Hepatocyte (in vitro differentiated cells): ENCODE measurements around the gene OLA1.

Experiments
- CTCF ChIP-seq: fragments of 200-600 bp; sonication (generic); IDR thresholded peaks from 2 replicates; pipeline ENCODE4 v1.5.1; 2016; ENCODE audit warnings: antibody characterized with exemption, mild to moderate bottlenecking; ENCODE audit not compliant: poor library complexity
- EZH2 ChIP-seq: fragments of 200-600 bp; sonication (generic); IDR thresholded peaks from 2 replicates; pipeline ENCODE4 v1.6.1; 2016; ENCODE audit warnings: antibody characterized with exemption, mild to moderate bottlenecking, borderline replicate concordance
- EZH2phosphoT487 ChIP-seq: fragments of 200-600 bp; sonication (generic); IDR thresholded peaks from one replicate; pipeline ENCODE4 v1.6.1; 2018; ENCODE audit warnings: antibody characterized with exemption, mild to moderate bottlenecking, low read depth, moderate library complexity; ENCODE audit not compliant: unreplicated experiment, severe bottlenecking

- TF ChIP-seq EZH2 (no peak), CTCF (no peak), EZH2phosphoT487 (no peak)
These were observed 212.2 kb downstream of the OLA1 start for GRCh38 chr2:174035981-174036742.
